Pancreas (tissue), 10 donors: ENCODE measurements around the gene SPATA16. TPM values are rescaled to one million over a fixed set of nuclear protein-coding genes. Genes with fewer than 3 reads are reported as not detected.
"Not testable (repeated sequence)": the region's sequence is repeated elsewhere in the genome, so short reads cannot be mapped to it uniquely, and the experiment has no call there.

ENCODE experiments used
- ATAC-seq, 4 donors: fragments of 200-7000 bp; cut with Tn5 transposase; one replicate each; pipeline versions ENCODE4 v1.8.0 to v1.9.1; 2020; ENCODE audit warnings: mild to moderate bottlenecking in 4 of 4, moderate library complexity in 4 of 4
- DNase-seq, 6 donors: peaks; one replicate each; pipeline ENCODE4 v3.0.0-alpha.2; 2020
- FAIRE-seq: peaks from 2 replicates; lab custom pipeline; 2012; peaks lifted over from hg19 to GRCh38; lab: Jason Lieb, UNC
- H3K27ac ChIP-seq, 4 donors: fragments of 200-600 bp; sonication (generic); 1 replicate in 3 of 4; 2 replicates in 1 of 4; pipeline versions ENCODE4 v1.5.0 to v1.8.0; 2020
- H3K27me3 ChIP-seq, 4 donors: fragments of 200-600 bp; one replicate each; pipeline ENCODE4 v1.8.0; 2021
- H3K36me3 ChIP-seq, 3 donors: fragments of 200-600 bp; sonication (generic) in 1 of 3; one replicate each; pipeline versions ENCODE4 v1.5.0 to v1.8.0; 2020 to 2021
- H3K4me1 ChIP-seq, 3 donors: fragments of 200-600 bp; one replicate each; pipeline ENCODE4 v1.8.0; 2021
- H3K4me3 ChIP-seq, 4 donors: fragments of 200-600 bp; sonication (generic) in 2 of 4; one replicate each; pipeline versions ENCODE4 v1.5.0 to v1.8.0; 2020 to 2021
- H3K9me3 ChIP-seq, 4 donors: fragments of 200-600 bp; one replicate each; pipeline ENCODE4 v1.8.0; 2021
- CTCF ChIP-seq, 4 donors: fragments of 200-600 bp; sonication (generic) in 3 of 4; IDR thresholded peaks; one replicate each; pipeline versions ENCODE4 v1.5.0 to v1.8.0; 2021; ENCODE audit warnings: antibody characterized with exemption in 4 of 4
- WGBS, 2 donors: extraction: QIAGEN DNeasy Blood & Tissue Kit; methylation state at CpG; one replicate each; pipeline ENCODE4 v1.1.7; 2013; 5-methylcytosine and 5-hydroxymethylcytosine counted together
- intact Hi-C, 3 donors: fragments of 100-400 bp; cut with DNase I; formaldehyde crosslinking; loops; one replicate each; pipeline versions ENCODE4 v1.11.1 to v1.14.2; 2022
- polyA plus RNA-seq, 2 donors: library from polyadenylated mRNA; stranded (reverse); fragments of 200-250 nt; gene quantifications; one replicate each; pipeline ENCODE4 v1.2.3, GENCODE V29; 2013
- total RNA-seq, 6 donors: library from RNA; stranded (reverse); fragmentation: NEBNext Ultra II Directional in 4 of 6; extraction: Animal tissue kit (Norgen Biotek cat#: 25700) in 4 of 6; gene quantifications; one replicate each; pipeline versions ENCODE4 v1.2.1 to v1.2.4, GENCODE V29; 2021 to 2023
- donor health status: healthy with polysubstance abuse.
- donor health status: DM: no; HTN: no; CAD: no; lungs with moderate emphysema.
- donor health status: DM: no; HTN: no; CAD: no.
- donor health status: control.
- donor health status: control.
- donor health status: Bipolar disorder and iron deficiency.
- donor health status: DM: yes; HTN: yes; CAD: no.
- donor health status: DM: no; HTN: no; CAD: no.
- donor health status: DM: no; HTN: no; CAD: no.
- donor health status: DM: yes; HTN: yes; CAD: no.

SPATA16 gene
- total and polyA plus RNA-seq, 8 donors: not detected

- Histone ChIP-seq H3K4me1 (no peaks in the 10 kb centered on the region), H3K9me3 (no peaks in the 10 kb centered on the region), H3K27ac (no peak overlapping the region), H3K36me3 (no peaks in the 10 kb centered on the region), H3K27me3 (peaks cover 0 to 6% (median 0%) of the 10 kb centered on the region in 4 donors), H3K4me3 (no peak overlapping the region)
- no peak for FAIRE-seq
- intact Hi-C loops: no loop called here
- TF ChIP-seq CTCF (IDR thresholded peaks at IDR 0.05): no peak
- no peak for DNase-seq
- no peak for ATAC-seq
- WGBS, 2 donors: 75 to 81% methylated on average over 2 of the region's 2 CpGs
Measured at GRCh38 chr3:173021547-173022185, 119.4 kb downstream of the SPATA16 start.

GRCh38 chr3:173020128-173020527 lies 120.9 kb downstream of the SPATA16 start:
- DNase-seq, H3K27ac ChIP-seq, H3K36me3 ChIP-seq, FAIRE-seq, H3K4me1 ChIP-seq, ATAC-seq, H3K9me3 ChIP-seq, H3K27me3 ChIP-seq, intact Hi-C loops, H3K4me3 ChIP-seq: not testable (repeated sequence)
- WGBS, 2 donors: 91 to 94% methylated on average over 7 of the region's 7 CpGs

- Histone ChIP-seq H3K27me3 (peaks cover 0 to 6% (median 0%) of the 10 kb centered on the region in 4 donors), H3K27ac (no peak overlapping the region), H3K9me3 (no peaks in the 10 kb centered on the region), H3K36me3 (no peaks in the 10 kb centered on the region), H3K4me1 (no peaks in the 10 kb centered on the region), H3K4me3 (no peak overlapping the region)
- no peak for TF ChIP-seq CTCF (IDR thresholded peaks at IDR 0.05)
- DNase-seq (no peak), ATAC-seq (no peak), FAIRE-seq (no peak)
- intact Hi-C loops: no loop called here
- WGBS, 2 donors: 87 to 92% methylated on average over 5 of the region's 5 CpGs
Measured at GRCh38 chr3:173019378-173019777, 121.7 kb downstream of the SPATA16 start.

GRCh38 chr3:173018758-173019157 lies 122.3 kb downstream of the SPATA16 start:
- FAIRE-seq: no peak
- WGBS, 2 donors: 68 to 69% methylated on average over 2 of the region's 2 CpGs

GRCh38 chr3:173013219-173013832 lies 127.7 kb downstream of the SPATA16 start:
- FAIRE-seq: no peak
- no peak for DNase-seq
- H3K27ac ChIP-seq: no peak overlapping the region
- TF ChIP-seq CTCF (IDR thresholded peaks at IDR 0.05): no peak
- intact Hi-C loops: no loop called here
- no peaks in the 10 kb centered on the region for H3K27me3 ChIP-seq
- WGBS, 2 donors: 50 to 58% methylated on average over 3 of the region's 3 CpGs
- no peaks in the 10 kb centered on the region for H3K36me3 ChIP-seq
- ATAC-seq: no peak
- no peaks in the 10 kb centered on the region for H3K9me3 ChIP-seq
- H3K4me1 ChIP-seq: no peaks in the 10 kb centered on the region
- no peak overlapping the region for H3K4me3 ChIP-seq

More at GRCh38 chr3:173018758-173019157, 122.3 kb downstream of the SPATA16 start:
- no peak for TF ChIP-seq CTCF (IDR thresholded peaks at IDR 0.05)
- no peak overlapping the region for H3K4me3 ChIP-seq
- H3K4me1 ChIP-seq: no peaks in the 10 kb centered on the region
- DNase-seq: no peak
- intact Hi-C loops: no loop called here
- H3K36me3 ChIP-seq: no peaks in the 10 kb centered on the region
- H3K27me3 ChIP-seq: peaks cover 0 to 1% (median 0%) of the 10 kb centered on the region in 4 donors
- ATAC-seq: no peak
- H3K27ac ChIP-seq: no peak overlapping the region
- no peaks in the 10 kb centered on the region for H3K9me3 ChIP-seq
